Ovary (tissue), 9 donors: Measurements from ENCODE around the gene TMEM150B. TPM values are rescaled to one million over a fixed set of nuclear protein-coding genes. Genes with fewer than 3 reads are reported as not detected.

Source experiments
- DNase-seq, 5 donors: peaks; one replicate each; pipeline ENCODE4 v3.0.0-alpha.2; 2019 to 2020
- H3K27ac ChIP-seq, 2 donors: fragments of 200-600 bp; one replicate each; pipeline versions ENCODE4 v1.5.1 to v1.8.0; 2019 to 2022
- H3K27me3 ChIP-seq: fragments of 200-600 bp; one replicate; pipeline ENCODE4 v1.8.0; 2022
- H3K36me3 ChIP-seq: fragments of 200-600 bp; sonication (generic); one replicate; pipeline ENCODE4 v1.5.1; 2019
- H3K4me1 ChIP-seq: one replicate; pipeline ENCODE4 v1.8.1; 2013; ENCODE audit warnings: mild to moderate bottlenecking, moderate library complexity; ENCODE audit not compliant: insufficient read depth
- H3K4me3 ChIP-seq: fragments of 200-600 bp; sonication (generic); one replicate; pipeline ENCODE4 v1.5.1; 2017
- H3K9me3 ChIP-seq, 2 donors: fragments of 200-600 bp in 1 of 2; sonication (generic) in 1 of 2; one replicate each; pipeline versions ENCODE4 v1.5.1 to v1.8.1; 2013 to 2019; ENCODE audit warnings: mild to moderate bottlenecking in 1 of 2, moderate library complexity in 1 of 2
- EP300 ChIP-seq: sonication (generic); formaldehyde crosslinking; IDR thresholded peaks from one replicate; pipeline ENCODE4 v1.6.1; 2017; ENCODE audit warnings: antibody characterized with exemption
- POLR2A ChIP-seq: fragments of 450-650 bp; IDR thresholded peaks from one replicate; pipeline ENCODE4 v1.6.1; 2017; ENCODE audit warnings: antibody characterized with exemption, mild to moderate bottlenecking, moderate library complexity
- WGBS, 3 donors: extraction: QIAGEN DNeasy Blood & Tissue Kit in 1 of 3; methylation state at CpG; one replicate each; pipeline versions ENCODE4 v1.1.5 to v1.1.7; 2013 to 2017; 5-methylcytosine and 5-hydroxymethylcytosine counted together
- intact Hi-C, 4 donors: fragments of 100-400 bp; cut with DNase I; formaldehyde crosslinking; loops; one replicate each; pipeline versions ENCODE4 v1.11.0 to v1.15.1; 2022 to 2023
- polyA plus RNA-seq, 2 donors: library from polyadenylated mRNA; stranded (reverse); fragments of 200-250 nt in 1 of 2; fragments of 350-450 nt in 1 of 2; fragmentation: Illumina TruSeq in 1 of 2; extraction: RNeasy Lipid Tissue Mini Kit (QIAGEN cat#74804) in 1 of 2; gene quantifications; one replicate each; pipeline ENCODE4 v1.2.3, GENCODE V29; 2013 to 2014
- total RNA-seq, 7 donors: library from RNA; depleted of rRNA in 2 of 7; stranded (reverse); fragments of >200 nt in 2 of 7; fragmentation: NEBNext Ultra II Directional in 3 of 7; extraction: Animal tissue kit (Norgen Biotek cat#: 25700) in 3 of 7; gene quantifications; one replicate each; pipeline versions ENCODE4 v1.1.0 to v1.2.4, GENCODE V29; 2016 to 2023
- TF ChIP-seq, protein P1 (sequence below), 3 donors: fragments of 450-650 bp in 2 of 3; fragments of 200-600 bp in 1 of 3; IDR thresholded peaks; one replicate each; pipeline versions ENCODE4 v1.5.1 to v1.8.0; 2016 to 2022; ENCODE audit warnings: antibody characterized with exemption in 3 of 3, mild to moderate bottlenecking in 1 of 3
- donor health status: DM: no; HTN: no; CAD: no; lungs with moderate emphysema.
- donor health status: DM: no; HTN: no; CAD: no.
- donor health status: Bipolar disorder and iron deficiency.
- donor health status: DM: yes; HTN: yes; CAD: no.
- donor health status: DM: no; HTN: no; CAD: no.
- donor health status: DM: yes; HTN: yes; CAD: no.

TMEM150B gene
- total and polyA plus RNA-seq, 9 donors, result 0.36 to 3.9 (median 0.76) TPM

- Histone ChIP-seq H3K9me3 (no peaks in the 10 kb centered on the region), H3K4me3 (no peak overlapping the region), H3K27me3 (no peaks in the 10 kb centered on the region), H3K27ac (no peak overlapping the region), H3K4me1 (no peaks in the 10 kb centered on the region), H3K36me3 (no peaks in the 10 kb centered on the region)
- intact Hi-C loops, result no loop called here
- TF ChIP-seq, protein P1, sequence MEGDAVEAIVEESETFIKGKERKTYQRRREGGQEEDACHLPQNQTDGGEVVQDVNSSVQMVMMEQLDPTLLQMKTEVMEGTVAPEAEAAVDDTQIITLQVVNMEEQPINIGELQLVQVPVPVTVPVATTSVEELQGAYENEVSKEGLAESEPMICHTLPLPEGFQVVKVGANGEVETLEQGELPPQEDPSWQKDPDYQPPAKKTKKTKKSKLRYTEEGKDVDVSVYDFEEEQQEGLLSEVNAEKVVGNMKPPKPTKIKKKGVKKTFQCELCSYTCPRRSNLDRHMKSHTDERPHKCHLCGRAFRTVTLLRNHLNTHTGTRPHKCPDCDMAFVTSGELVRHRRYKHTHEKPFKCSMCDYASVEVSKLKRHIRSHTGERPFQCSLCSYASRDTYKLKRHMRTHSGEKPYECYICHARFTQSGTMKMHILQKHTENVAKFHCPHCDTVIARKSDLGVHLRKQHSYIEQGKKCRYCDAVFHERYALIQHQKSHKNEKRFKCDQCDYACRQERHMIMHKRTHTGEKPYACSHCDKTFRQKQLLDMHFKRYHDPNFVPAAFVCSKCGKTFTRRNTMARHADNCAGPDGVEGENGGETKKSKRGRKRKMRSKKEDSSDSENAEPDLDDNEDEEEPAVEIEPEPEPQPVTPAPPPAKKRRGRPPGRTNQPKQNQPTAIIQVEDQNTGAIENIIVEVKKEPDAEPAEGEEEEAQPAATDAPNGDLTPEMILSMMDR (IDR thresholded peaks at IDR 0.05), result no peak
- TF ChIP-seq EP300, result no peak
- WGBS, 3 donors, result 96 to 97% (median 97%) methylated on average over 4 of the region's 4 CpGs
- no peak for DNase-seq
Measured at GRCh38 chr19:55266840-55267239, 58.3 kb downstream of the TMEM150B start.

GRCh38 chr19:55266404-55266803 is 58.7 kb downstream of the TMEM150B start:
- intact Hi-C loops, result no loop called here
- H3K36me3 ChIP-seq, result no peaks in the 10 kb centered on the region

GRCh38 chr19:55265723-55266386 is 59.3 kb downstream of the TMEM150B start:
- intact Hi-C loops, result no loop called here
- Histone ChIP-seq H3K4me1 (no peaks in the 10 kb centered on the region), H3K36me3 (no peaks in the 10 kb centered on the region), H3K27me3 (no peaks in the 10 kb centered on the region), H3K27ac (no peak overlapping the region), H3K9me3 (no peaks in the 10 kb centered on the region), H3K4me3 (no peak overlapping the region)
- TF ChIP-seq, protein P1 (IDR thresholded peaks at IDR 0.05), result no peak
- TF ChIP-seq POLR2A (no peak), EP300 (no peak)
- no peak for DNase-seq
- WGBS, 3 donors, result 90 to 92% (median 92%) methylated on average over 12 of the region's 12 CpGs

More at GRCh38 chr19:55266404-55266803, 58.7 kb downstream of the TMEM150B start:
- no peak overlapping the region for H3K4me3 ChIP-seq
- H3K4me1 ChIP-seq, result no peaks in the 10 kb centered on the region
- no peaks in the 10 kb centered on the region for H3K9me3 ChIP-seq
- DNase-seq, result no peak
- no peaks in the 10 kb centered on the region for H3K27me3 ChIP-seq
- WGBS, 3 donors, result 97 to 99% (median 99%) methylated on average over 3 of the region's 3 CpGs
- TF ChIP-seq, protein P1 (IDR thresholded peaks at IDR 0.05), result no peak
- TF ChIP-seq POLR2A (no peak), EP300 (no peak)
- H3K27ac ChIP-seq, result no peak overlapping the region

DNA sequence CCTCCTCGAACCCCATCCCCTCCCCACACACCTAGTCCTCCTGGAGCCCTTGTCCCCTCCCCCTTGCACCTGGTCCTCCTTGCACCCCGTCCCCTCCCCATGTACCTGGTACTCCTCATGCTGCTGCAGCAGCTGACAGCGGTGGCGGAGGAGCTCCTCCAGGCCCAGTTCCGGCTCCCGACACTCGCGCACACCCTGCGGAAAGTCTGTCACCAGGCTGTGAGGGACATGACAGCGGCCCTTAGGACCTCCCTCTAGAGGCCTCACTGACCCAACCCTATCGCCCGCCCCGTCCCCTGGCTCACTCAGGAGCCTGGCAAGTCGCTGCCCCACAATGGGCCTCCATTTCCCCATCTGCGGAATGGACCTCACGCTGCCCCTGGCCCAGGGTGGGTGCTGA is 60.0 kb downstream of the TMEM150B start:
- no peaks in the 10 kb centered on the region for H3K36me3 ChIP-seq
- intact Hi-C loops, result no loop called here
- H3K27ac ChIP-seq, result no peak overlapping the region
- no peaks in the 10 kb centered on the region for H3K27me3 ChIP-seq
- TF ChIP-seq, protein P1 (IDR thresholded peaks at IDR 0.05), result no peak
- TF ChIP-seq POLR2A, result no peak
- TF ChIP-seq EP300, result no peak
- H3K4me1 ChIP-seq, result no peaks in the 10 kb centered on the region
- 92 to 95% (median 94%) methylated on average over 16 of the region's 16 CpGs for WGBS, 3 donors
- H3K9me3 ChIP-seq, result no peaks in the 10 kb centered on the region
- DNase-seq, result no peak
- no peak overlapping the region for H3K4me3 ChIP-seq
